ENCODE results near the gene TRAF2. TPM values are rescaled to one million over a fixed set of nuclear protein-coding genes. Genes with fewer than 3 reads are reported as not detected.
A peak's percentile ranks its signal among the peaks of the same experiment; 100 is the strongest.

Gene TRAF2
- total and polyA plus RNA-seq, 9 of the 15 experiments (the other 6 are each of a cell fraction or from before 2014, with no cell fraction given), result 0.24 to 45.2 (median 18.0) TPM

DNA sequence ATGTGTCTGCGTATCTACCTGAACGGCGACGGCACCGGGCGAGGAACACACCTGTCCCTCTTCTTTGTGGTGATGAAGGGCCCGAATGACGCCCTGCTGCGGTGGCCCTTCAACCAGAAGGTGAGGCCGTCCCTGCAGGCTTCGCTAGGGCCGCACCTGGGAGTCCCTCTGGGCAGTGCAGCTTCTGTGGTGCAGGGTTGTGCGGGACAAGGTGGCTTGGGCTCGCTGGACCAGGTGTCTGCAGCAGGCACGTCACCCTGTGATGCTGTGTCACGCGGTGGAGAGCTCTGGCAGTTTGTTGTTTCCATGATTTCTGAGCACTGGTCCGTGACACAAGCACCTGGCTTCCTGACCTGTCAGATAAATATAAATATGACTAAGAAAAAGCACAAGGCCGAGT, 37.6 kb downstream of the TRAF2 start:
- no peaks in the 10 kb centered on the region for H3K9me1 ChIP-seq (ENCODE audit: control insufficient read depth, insufficient read depth, low read length)
- 0 out of 2 replicates have a peak, but pooled peaks have one; percentile 33 for TF ChIP-seq POLR2G (IDR thresholded peaks at IDR 0.05; ENCODE audit: low read depth, low read length)
- TF ChIP-seq, protein P1, sequence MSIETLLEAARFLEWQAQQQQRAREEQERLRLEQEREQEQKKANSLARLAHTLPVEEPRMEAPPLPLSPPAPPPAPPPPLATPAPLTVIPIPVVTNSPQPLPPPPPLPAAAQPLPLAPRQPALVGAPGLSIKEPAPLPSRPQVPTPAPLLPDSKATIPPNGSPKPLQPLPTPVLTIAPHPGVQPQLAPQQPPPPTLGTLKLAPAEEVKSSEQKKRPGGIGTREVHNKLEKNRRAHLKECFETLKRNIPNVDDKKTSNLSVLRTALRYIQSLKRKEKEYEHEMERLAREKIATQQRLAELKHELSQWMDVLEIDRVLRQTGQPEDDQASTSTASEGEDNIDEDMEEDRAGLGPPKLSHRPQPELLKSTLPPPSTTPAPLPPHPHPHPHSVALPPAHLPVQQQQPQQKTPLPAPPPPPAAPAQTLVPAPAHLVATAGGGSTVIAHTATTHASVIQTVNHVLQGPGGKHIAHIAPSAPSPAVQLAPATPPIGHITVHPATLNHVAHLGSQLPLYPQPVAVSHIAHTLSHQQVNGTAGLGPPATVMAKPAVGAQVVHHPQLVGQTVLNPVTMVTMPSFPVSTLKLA (conservative IDR thresholded peaks at IDR 0.05), result no peak

More for the DNA sequence above, 37.6 kb downstream of the TRAF2 start:
- no peaks in the 10 kb centered on the region for H3K9me3 ChIP-seq (replicated peaks; ENCODE audit: control insufficient read depth, insufficient read depth, low read depth, low read length)
- DNase-seq (ENCODE audit: extremely low read depth in 1 of 4, low spot score in 3 of 4) (no peak), FAIRE-seq (no peak), ATAC-seq (no peak)
- no peak overlapping the region for H2AFZ ChIP-seq (ENCODE audit: low read depth, low read length)
- H3K79me2 ChIP-seq (ENCODE audit: control insufficient read depth, insufficient read depth, low read length), result no peaks in the 10 kb centered on the region
- no peak overlapping the region for H3K9ac ChIP-seq (ENCODE audit: insufficient read depth in 1 of 2, low read depth in 2 of 2, low read length in 2 of 2)
- H3K4me1 ChIP-seq (replicated peaks in 1 of 2; ENCODE audit: control insufficient read depth in 2 of 2, insufficient read depth in 2 of 2, low read length in 2 of 2), result peaks cover 10 to 50% of the 10 kb centered on the region in 2 experiments; a peak in 4 of 5 replicates
- in situ Hi-C loops (cut with MboI) (no loop called here), intact Hi-C loops (cut with micrococcal nuclease) (no loop called here)
- no peak overlapping the region for H3K4me3 ChIP-seq
- CTCF ChIA-PET (ENCODE audit: low intra/inter-chr PET ratio), result no interaction called here
- POLR2A ChIA-PET, result interaction anchor here (1.2 kb wide), 1 partner anchor 23 kb away, joined by 6 read pairs; no protein-coding TSS in a partner anchor
- 86% methylated on average over 9 of the region's 19 CpGs for WGBS (ENCODE audit: insufficient coverage, low coverage, missing lambda C conversion rate)
- no peaks in the 10 kb centered on the region for H3K27me3 ChIP-seq (ENCODE audit: control insufficient read depth in 2 of 2, insufficient read depth in 2 of 2, low read length in 2 of 2)
- peaks cover 4% of the 10 kb centered on the region; the same call in 1 of the 2 replicates for H4K20me1 ChIP-seq (replicated peaks; ENCODE audit: control insufficient read depth, insufficient read depth, low read length)
- H3K36me3 ChIP-seq (ENCODE audit: control insufficient read depth, insufficient read depth, low read length), result peaks cover 84% of the 10 kb centered on the region
- no peak overlapping the region for H3K4me2 ChIP-seq (ENCODE audit: insufficient read depth, low read length)
- BruUV-seq (replicated peaks), result no TSS peak
- H3K27ac ChIP-seq (ENCODE audit: extremely low read depth, low read depth, low read length), result no peak overlapping the region
